ENCODE data around the gene RNF135.
"Not testable (repeated sequence)": the region's sequence is repeated elsewhere in the genome, so short reads cannot be mapped to it uniquely, and the experiment has no call there.

Gene RNF135

GRCh38 chr17:30956764-30957374 lies 14.0 kb upstream of the RNF135 start:
- no peak for DNase-seq (ENCODE audit: low read depth in 3 of 3)

GRCh38 chr17:30957741-30958140 lies 13.1 kb upstream of the RNF135 start:
- no peak for DNase-seq (ENCODE audit: low read depth in 3 of 3)

DNA sequence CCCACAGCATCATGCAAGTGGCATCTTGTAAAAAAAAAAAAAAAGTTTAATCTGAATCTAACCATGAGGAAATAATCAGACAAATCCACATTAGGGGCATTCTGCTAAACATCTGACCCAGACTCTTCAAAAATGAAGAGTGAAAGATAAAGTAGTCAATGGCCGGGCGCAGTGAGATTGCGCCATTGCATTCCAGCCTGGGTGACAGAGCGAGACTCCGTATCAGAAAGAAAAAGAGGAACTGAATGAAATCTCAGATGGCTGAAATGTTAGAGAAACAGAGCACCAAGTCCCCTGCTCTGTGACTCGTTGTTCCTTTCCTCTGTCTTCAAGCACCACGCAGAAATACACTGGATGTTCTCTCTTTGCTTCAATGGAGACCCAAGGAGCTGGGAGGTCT lies 12.7 kb upstream of the RNF135 start:
- DNase-seq (ENCODE audit: low read depth in 3 of 3) = no peak

GRCh38 chr17:30961209-30962188 lies 9.3 kb upstream of the RNF135 start:
- no peak for DNase-seq (ENCODE audit: low read depth in 3 of 3)

DNA sequence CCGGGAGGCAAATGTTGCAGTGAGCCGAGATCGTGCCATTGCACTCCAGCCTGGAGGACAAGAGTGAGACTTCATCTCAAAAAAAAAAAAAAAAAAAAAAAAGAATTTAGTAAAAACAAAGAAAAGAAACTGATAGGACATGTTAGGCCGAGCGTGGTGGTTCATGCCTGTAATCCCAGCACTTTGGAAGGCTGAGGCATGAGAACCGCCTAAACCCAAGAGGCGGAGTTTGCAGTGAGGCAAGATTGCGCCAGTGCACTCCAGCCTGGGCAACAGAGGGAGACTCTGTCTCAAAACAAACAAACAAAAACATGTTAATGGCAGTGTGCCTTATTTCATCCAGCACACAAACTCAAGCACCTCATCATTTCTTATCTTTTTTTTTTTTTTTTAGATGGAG lies 6.5 kb upstream of the RNF135 start:
- not testable (repeated sequence) for DNase-seq (ENCODE audit: low read depth in 3 of 3)

DNA sequence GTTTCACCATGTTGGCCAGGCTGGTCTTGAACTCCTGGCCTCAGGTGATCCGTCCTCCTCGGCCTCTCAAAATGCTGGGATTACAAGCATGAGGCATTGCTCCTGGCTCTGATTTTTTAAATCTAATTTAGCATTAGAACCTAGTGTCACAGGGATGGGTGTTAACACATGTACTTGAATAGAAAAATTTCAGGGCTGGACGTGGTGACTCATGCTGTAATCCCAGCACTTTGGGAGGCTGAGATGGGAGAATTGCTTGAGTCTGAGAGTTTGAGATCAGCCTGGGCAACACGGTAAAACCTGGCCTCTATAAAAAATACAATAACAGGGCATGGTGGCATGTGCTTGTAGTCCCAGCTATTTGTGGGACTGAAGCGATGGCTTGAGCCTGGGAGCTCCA lies 6.0 kb upstream of the RNF135 start:
- no peak for DNase-seq (ENCODE audit: low read depth in 3 of 3)

DNA sequence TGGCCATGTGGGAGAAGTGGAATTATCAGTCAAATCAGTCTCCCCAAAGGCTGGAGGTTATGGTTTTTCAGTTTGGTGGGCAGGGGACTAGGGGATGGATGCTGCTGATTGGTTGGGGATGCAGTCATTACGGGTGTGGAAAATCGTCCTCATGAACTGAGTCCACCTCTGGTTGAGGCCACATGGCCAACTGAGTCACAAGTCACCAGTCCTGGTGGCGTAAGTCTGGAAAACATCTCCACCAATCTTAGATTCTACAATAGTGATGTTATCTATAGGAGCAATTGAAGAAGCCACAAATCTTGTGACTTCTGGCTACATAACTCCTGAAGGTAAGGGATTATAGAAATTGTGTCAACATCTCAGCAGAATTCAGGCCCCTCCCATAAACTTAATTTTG lies 5.2 kb upstream of the RNF135 start:
- no peak for DNase-seq (ENCODE audit: low read depth in 3 of 3)

DNA sequence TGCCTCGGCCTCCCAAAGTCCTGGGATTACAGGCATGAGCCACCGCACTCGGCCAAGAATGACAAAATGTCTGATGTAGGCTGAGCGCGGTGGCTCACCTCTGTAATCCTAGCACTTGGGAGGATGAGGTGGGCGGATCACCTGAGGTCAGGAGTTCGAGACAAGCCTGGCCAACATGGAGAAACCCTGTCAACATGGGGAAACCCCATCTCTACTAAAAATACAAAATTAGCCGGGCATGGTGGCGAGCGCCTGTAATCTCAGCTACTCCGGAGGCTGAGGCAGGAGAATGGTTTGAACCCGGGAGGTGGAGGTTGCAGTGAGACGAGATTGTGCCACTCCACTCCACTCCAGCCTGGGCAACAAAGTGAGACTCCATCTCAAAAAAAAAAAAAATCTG lies 2.9 kb upstream of the RNF135 start:
- not testable (repeated sequence) for DNase-seq (ENCODE audit: low read depth in 3 of 3)

DNA sequence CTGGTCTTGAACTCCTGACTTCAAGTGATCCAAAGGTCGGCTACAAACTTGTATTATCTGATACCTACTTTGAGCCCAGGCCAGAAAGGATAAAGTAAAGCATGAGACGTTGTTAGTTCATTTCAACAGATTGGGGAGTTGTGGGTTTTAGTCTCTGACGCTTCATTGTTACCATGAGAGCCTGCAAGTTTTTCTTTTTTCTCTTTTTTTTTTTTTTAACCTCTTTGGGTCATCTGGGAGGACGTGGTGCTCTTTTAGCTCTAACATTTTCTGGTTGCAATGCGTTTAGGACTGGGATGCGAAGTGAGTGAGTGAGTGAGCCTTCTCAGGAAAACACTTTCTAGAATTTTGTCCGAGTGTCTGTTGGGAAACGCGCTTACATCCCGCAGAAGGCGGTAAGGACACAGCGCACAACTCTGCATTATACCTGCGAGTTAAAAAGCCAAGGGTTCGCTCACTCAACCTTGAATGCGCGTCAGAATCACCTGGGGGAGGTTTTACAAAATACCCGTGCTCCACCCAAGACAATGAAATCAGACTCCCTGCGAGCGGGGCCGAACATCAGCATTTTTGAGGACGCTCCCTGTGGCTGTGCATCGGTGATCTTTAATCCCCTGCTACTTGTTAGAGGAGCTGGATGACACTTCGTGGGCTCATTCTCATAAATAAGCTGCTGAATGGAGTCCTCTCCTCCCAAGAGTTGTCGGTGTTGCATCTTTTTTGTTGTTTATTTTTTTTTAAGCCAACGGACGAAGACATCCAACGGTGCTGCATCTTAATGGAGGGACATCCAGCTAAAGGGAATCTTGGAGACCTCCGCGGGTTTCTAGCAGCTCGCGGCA lies 629 bp upstream of the RNF135 start:
- no peak for DNase-seq (ENCODE audit: low read depth in 3 of 3)

- no peak for DNase-seq (ENCODE audit: low read depth in 3 of 3)
These were observed 4.4 kb downstream of the RNF135 start for GRCh38 chr17:30975042-30975820.

- not testable (repeated sequence) for DNase-seq (ENCODE audit: low read depth in 3 of 3)
These were observed 9.1 kb downstream of the RNF135 start for GRCh38 chr17:30979919-30980318.

DNA sequence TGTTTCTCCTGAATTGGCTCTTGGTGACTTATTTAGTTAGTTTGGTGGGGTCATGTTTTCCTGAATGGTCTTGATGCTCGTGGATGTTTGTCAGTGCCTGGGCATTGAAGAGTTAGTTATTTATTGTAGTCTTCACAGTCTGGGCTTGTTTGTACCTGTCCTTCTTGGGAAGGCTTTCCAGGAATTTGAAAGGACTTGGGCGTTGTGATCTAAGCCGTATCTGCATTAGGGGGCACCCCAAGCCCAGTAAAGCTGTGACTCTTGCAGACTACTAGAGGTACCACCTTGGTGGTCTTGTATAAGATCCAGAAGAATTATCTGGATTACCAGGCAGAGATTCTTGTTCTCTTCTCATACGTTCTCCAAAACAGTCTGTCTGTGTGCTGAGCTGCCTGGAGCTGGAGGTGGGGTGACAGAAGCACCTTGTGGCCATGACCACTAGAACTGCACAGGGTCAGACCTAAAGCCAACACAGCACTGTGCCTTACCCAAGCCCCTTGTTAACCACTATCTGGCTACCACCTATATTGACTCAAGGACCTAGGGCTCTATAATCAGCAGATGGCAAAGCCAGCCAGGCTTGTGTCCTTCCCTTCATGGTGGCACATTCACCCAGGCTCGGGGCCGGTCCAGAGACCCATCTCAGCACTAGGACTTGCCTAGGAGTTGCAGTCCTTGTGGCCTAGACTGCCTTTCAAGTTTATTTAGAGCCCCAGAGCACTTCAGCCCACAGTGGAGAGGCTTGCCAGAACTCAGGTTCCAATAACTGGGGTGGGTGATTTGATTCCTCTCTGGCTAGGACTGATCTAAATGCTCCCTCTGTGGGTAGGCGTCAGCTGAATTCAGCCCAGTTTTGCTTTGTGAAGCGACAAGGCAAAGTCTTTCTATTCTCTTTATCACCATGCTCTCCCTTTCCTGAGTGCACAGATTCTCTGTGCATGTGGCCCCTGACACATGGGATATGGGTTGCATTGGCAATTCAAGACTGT lies 11.0 kb downstream of the RNF135 start:
- DNase-seq (ENCODE audit: low read depth in 3 of 3) = no peak

- DNase-seq (ENCODE audit: low read depth in 3 of 3) = no peak
These were observed 12.0 kb downstream of the RNF135 start for GRCh38 chr17:30982855-30983254.

GRCh38 chr17:30990458-30990857 lies 19.6 kb downstream of the RNF135 start:
- DNase-seq (ENCODE audit: low read depth in 3 of 3) = no peak

- DNase-seq (ENCODE audit: low read depth in 3 of 3) = no peak
These were observed 21.7 kb downstream of the RNF135 start for GRCh38 chr17:30992551-30992950.

- DNase-seq (ENCODE audit: low read depth in 3 of 3) = no peak
These were observed 24.5 kb downstream of the RNF135 start for GRCh38 chr17:30995347-30995746.

GRCh38 chr17:30996486-30996885 lies 25.6 kb downstream of the RNF135 start:
- no peak for DNase-seq (ENCODE audit: low read depth in 3 of 3)

DNA sequence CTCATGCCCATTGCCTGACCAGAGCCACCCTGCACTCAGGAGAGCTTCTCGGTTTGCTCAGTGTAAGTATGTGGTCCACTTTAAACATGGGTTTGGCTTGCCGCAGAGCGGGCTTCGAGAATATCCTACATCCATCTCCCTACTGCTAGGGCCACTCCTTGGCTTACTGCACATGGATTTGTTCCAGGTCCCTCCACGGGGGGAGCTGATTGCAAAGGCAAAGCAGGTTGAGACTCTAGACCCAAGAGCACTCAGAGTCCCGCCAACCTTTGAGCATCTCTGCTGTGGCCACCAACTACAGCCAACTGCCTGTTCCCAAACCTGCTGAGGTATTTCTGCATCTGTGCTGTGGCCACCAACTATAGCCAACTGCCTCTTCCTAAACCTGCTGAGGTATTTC lies 26.4 kb downstream of the RNF135 start:
- no peak for DNase-seq (ENCODE audit: low read depth in 3 of 3)

DNA sequence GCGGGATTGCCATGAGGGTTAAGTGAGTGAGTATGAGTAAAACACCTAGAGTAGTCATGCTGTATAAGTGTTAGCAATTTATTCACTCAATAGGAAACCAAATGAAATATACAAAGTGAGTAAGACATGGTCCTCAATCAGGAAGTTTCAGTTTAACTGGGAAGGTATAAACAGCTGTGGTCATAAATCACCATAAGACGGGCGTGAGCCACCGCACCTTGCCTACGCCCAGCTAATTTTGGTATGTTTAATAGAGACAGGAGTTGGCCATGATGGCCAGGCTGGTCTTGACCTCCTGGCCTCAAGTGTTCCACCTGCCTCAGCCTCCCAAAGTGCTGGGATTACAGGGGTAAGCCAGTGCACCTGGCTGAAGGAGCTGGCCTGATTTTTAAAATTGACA lies 27.0 kb downstream of the RNF135 start:
- no peak for DNase-seq (ENCODE audit: low read depth in 3 of 3)

DNA sequence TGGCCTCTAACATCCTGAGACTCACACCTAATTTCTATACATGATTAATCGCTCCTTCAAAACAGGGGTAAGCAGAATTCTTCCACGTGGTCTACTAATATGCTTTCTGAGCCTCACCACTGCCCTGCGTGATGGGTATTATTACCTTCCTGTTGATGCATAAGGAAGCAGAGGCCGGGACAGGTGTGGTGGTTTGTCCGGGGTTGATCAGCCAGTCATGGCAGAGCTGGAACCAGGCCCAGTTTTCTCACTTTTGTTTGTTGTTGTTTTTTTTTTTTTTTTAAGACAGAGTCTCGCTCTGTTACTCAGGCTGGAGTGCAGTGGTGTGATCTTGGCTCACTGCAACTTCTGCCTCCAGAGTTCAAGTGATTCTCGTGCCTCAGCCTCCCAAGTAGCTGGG lies 31.2 kb downstream of the RNF135 start:
- no peak for DNase-seq (ENCODE audit: low read depth in 3 of 3)
